KMS-11 (cell line): Measurements from ENCODE around the gene ABHD6.

Experiments
- H2AFZ ChIP-seq: fragments of 200-600 bp; sonication (generic); 2 replicates; pipeline ENCODE4 v1.6.1; 2016; ENCODE audit warnings: antibody characterized with exemption, mixed run types, low read depth
- H3K27ac ChIP-seq: fragments of 200-600 bp; sonication (generic); 2 replicates; pipeline ENCODE4 v1.6.1; 2016; ENCODE audit warnings: mild to moderate bottlenecking, mixed run types
- H3K27me3 ChIP-seq: fragments of 200-600 bp; sonication (generic); 2 replicates; pipeline ENCODE4 v1.6.1; 2017; ENCODE audit warnings: mild to moderate bottlenecking, low read depth, mixed run types, moderate library complexity; ENCODE audit not compliant: insufficient read depth
- H3K36me3 ChIP-seq: fragments of 200-600 bp; sonication (generic); 2 replicates; pipeline ENCODE4 v1.6.1; 2017; ENCODE audit warnings: mild to moderate bottlenecking, mixed run types; ENCODE audit not compliant: insufficient read depth
- H3K4me1 ChIP-seq: fragments of 200-600 bp; sonication (generic); 2 replicates; pipeline ENCODE4 v1.6.1; 2016; ENCODE audit warnings: mild to moderate bottlenecking, low read depth, mixed run types; ENCODE audit not compliant: poor library complexity, severe bottlenecking
- H3K4me2 ChIP-seq: fragments of 200-600 bp; sonication (generic); 2 replicates; pipeline ENCODE4 v1.7.0; 2016; ENCODE audit warnings: mild to moderate bottlenecking, mixed run types
- H3K4me3 ChIP-seq: fragments of 200-600 bp; sonication (generic); IDR thresholded peaks from 2 replicates; pipeline ENCODE4 v1.6.1; 2017; ENCODE audit warnings: low read depth, low read length, mixed read lengths; ENCODE audit not compliant: insufficient read depth
- H3K79me2 ChIP-seq: fragments of 200-600 bp; sonication (generic); 2 replicates; pipeline ENCODE4 v1.6.1; 2016; ENCODE audit warnings: low read depth, mixed run types; ENCODE audit not compliant: insufficient read depth
- H3K9ac ChIP-seq: fragments of 200-600 bp; sonication (generic); 2 replicates; pipeline ENCODE4 v1.6.1; 2016; ENCODE audit warnings: mild to moderate bottlenecking, mixed run types
- H4K20me1 ChIP-seq: fragments of 200-600 bp; sonication (generic); 2 replicates; pipeline ENCODE4 v1.6.1; 2016; ENCODE audit warnings: mild to moderate bottlenecking, mixed run types; ENCODE audit not compliant: insufficient read depth
- CTCF ChIP-seq: fragments of 200-600 bp; sonication (generic); conservative IDR thresholded peaks from 2 replicates; pipeline ENCODE4 v1.6.1; 2017; ENCODE audit warnings: low read depth, mild to moderate bottlenecking, antibody characterized with exemption, low read length, moderate library complexity, mixed read lengths

Gene ABHD6

GRCh38 chr3:58204720-58205119 is 32.9 kb upstream of the ABHD6 start:
- no peak for TF ChIP-seq CTCF
- H3K27ac ChIP-seq: no peak overlapping the region
- no peaks in the 10 kb centered on the region for H3K36me3 ChIP-seq
- no peak overlapping the region for H2AFZ ChIP-seq
- H3K27me3 ChIP-seq: no peaks in the 10 kb centered on the region
- no peak overlapping the region for H3K4me2 ChIP-seq
- H3K9ac ChIP-seq: no peak overlapping the region
- no peaks in the 10 kb centered on the region for H3K79me2 ChIP-seq
- no peaks in the 10 kb centered on the region for H4K20me1 ChIP-seq
- H3K4me1 ChIP-seq: no peaks in the 10 kb centered on the region
- no peak overlapping the region for H3K4me3 ChIP-seq

- Histone ChIP-seq H2AFZ (no peak overlapping the region), H3K27ac (no peak overlapping the region), H3K4me1 (no peaks in the 10 kb centered on the region)
Observed at GRCh38 chr3:58205981-58206380, 31.6 kb upstream of the ABHD6 start.

GRCh38 chr3:58206406-58207011 is 31.1 kb upstream of the ABHD6 start:
- H3K9ac ChIP-seq: no peak overlapping the region

More at GRCh38 chr3:58205981-58206380, 31.6 kb upstream of the ABHD6 start:
- Histone ChIP-seq H3K27me3 (no peaks in the 10 kb centered on the region), H3K4me3 (no peak overlapping the region), H3K36me3 (no peaks in the 10 kb centered on the region), H3K79me2 (no peaks in the 10 kb centered on the region), H3K4me2 (no peak overlapping the region), H3K9ac (no peak overlapping the region), H4K20me1 (no peaks in the 10 kb centered on the region)
- TF ChIP-seq CTCF: no peak

GRCh38 chr3:58207954-58208353 is 29.6 kb upstream of the ABHD6 start:
- H4K20me1 ChIP-seq: no peaks in the 10 kb centered on the region
- no peak overlapping the region for H3K9ac ChIP-seq
- no peaks in the 10 kb centered on the region for H3K27me3 ChIP-seq
- H3K79me2 ChIP-seq: no peaks in the 10 kb centered on the region
- H3K4me2 ChIP-seq: no peak overlapping the region
- no peak overlapping the region for H3K4me3 ChIP-seq
- no peak overlapping the region for H2AFZ ChIP-seq
- H3K4me1 ChIP-seq: no peaks in the 10 kb centered on the region
- H3K27ac ChIP-seq: no peak overlapping the region
- no peak for TF ChIP-seq CTCF
- no peaks in the 10 kb centered on the region for H3K36me3 ChIP-seq

More at GRCh38 chr3:58206406-58207011, 31.1 kb upstream of the ABHD6 start:
- Histone ChIP-seq H3K4me2 (no peak overlapping the region), H2AFZ (no peak overlapping the region), H3K36me3 (no peaks in the 10 kb centered on the region), H3K27me3 (no peaks in the 10 kb centered on the region), H3K4me1 (no peaks in the 10 kb centered on the region), H3K4me3 (no peak overlapping the region), H3K27ac (no peak overlapping the region), H4K20me1 (no peaks in the 10 kb centered on the region), H3K79me2 (no peaks in the 10 kb centered on the region)
- TF ChIP-seq CTCF: no peak
